H1 (cell line): ENCODE data around the gene REG1A. TPM values are rescaled to one million over a fixed set of nuclear protein-coding genes. Genes with fewer than 3 reads are reported as not detected.

Experiments
- CTCF ChIA-PET: fragments of 300-600 bp; sonication (Branson Sonifier 250); formaldehyde crosslinking; loops from one replicate; lab custom pipeline; 2021; ENCODE audit not compliant: partially characterized antibody; lab: Charles Lee
- POLR2A ChIA-PET: fragments of 300-600 bp; sonication (Branson Sonifier 250); formaldehyde crosslinking; loops from one replicate; lab custom pipeline; 2021; ENCODE audit warnings: inconsistent platforms; ENCODE audit not compliant: partially characterized antibody; lab: Charles Lee
- DNase-seq, 2 experiments: peaks; one replicate each; pipeline versions ENCODE4 v3.0.0 to v3.0.0-alpha.2; 2010 to 2022; ENCODE audit warnings: low spot score in 2 of 2, low read depth in 1 of 2, mixed read lengths in 1 of 2
- FAIRE-seq: peaks from 2 replicates; lab custom pipeline; 2011; peaks lifted over from hg19 to GRCh38; lab: Jason Lieb, UNC
- H2AFZ ChIP-seq: 2 replicates; pipeline ENCODE4 v1.8.1; 2012; ENCODE audit warnings: low read length, inconsistent platforms
- H2AK5ac ChIP-seq: 2 replicates; pipeline ENCODE4 v1.6.1; 2013; ENCODE audit warnings: low read depth, low read length
- H2BK120ac ChIP-seq: replicated peaks from 2 replicates; pipeline ENCODE3; 2013; ENCODE audit warnings: low read depth, low read length, inconsistent platforms
- H2BK12ac ChIP-seq: 2 replicates; pipeline ENCODE4 v1.6.1; 2013; ENCODE audit warnings: low read depth, low read length
- H2BK15ac ChIP-seq: 2 replicates; pipeline ENCODE4 v1.6.1; 2013; ENCODE audit warnings: low read length
- H2BK20ac ChIP-seq: 2 replicates; pipeline ENCODE4 v1.6.1; 2013; ENCODE audit warnings: low read length
- H2BK5ac ChIP-seq: 2 replicates; pipeline ENCODE4 v1.6.1; 2013; ENCODE audit warnings: low read depth, low read length
- H3K14ac ChIP-seq: 2 replicates; pipeline ENCODE4 v1.6.1; 2013; ENCODE audit warnings: inconsistent platforms; ENCODE audit not compliant: insufficient read length
- H3K18ac ChIP-seq: 2 replicates; pipeline ENCODE4 v1.6.1; 2013; ENCODE audit warnings: low read length; ENCODE audit errors: extremely low read depth
- H3K23ac ChIP-seq: 2 replicates; pipeline ENCODE4 v1.6.1; 2013; ENCODE audit warnings: inconsistent platforms; ENCODE audit not compliant: insufficient read length
- H3K23me2 ChIP-seq: 2 replicates; pipeline ENCODE4 v1.6.1; 2013; ENCODE audit warnings: low read depth, low read length
- H3K27ac ChIP-seq: 2 replicates; pipeline ENCODE4 v1.6.1; 2011; ENCODE audit warnings: low read depth, low read length, inconsistent platforms
- H3K27me3 ChIP-seq, 4 experiments: replicated peaks in 1 of 4; 1 replicate in 1 of 4; 2 replicates in 3 of 4; pipeline versions ENCODE4 v1.6.1 to v1.8.1; 2011 to 2013; ENCODE audit warnings: low read length in 3 of 4, mild to moderate bottlenecking in 3 of 4, inconsistent platforms in 2 of 4, mixed read lengths in 2 of 4, moderate library complexity in 1 of 4; ENCODE audit not compliant: control insufficient read depth in 3 of 4, insufficient read depth in 3 of 4; ENCODE audit errors: extremely low read depth in 1 of 4
- H3K36me3 ChIP-seq, 4 experiments: 2 replicates each; pipeline versions ENCODE4 v1.6.1 to v1.8.1; 2011 to 2013; ENCODE audit warnings: mild to moderate bottlenecking in 4 of 4, low read length in 3 of 4, moderate library complexity in 2 of 4, control low read depth in 1 of 4, inconsistent platforms in 1 of 4; ENCODE audit not compliant: insufficient read depth in 4 of 4, control insufficient read depth in 2 of 4
- H3K4ac ChIP-seq: replicated peaks from 2 replicates; pipeline ENCODE3; 2013; ENCODE audit warnings: low read length, low read depth, mixed read lengths, inconsistent platforms; ENCODE audit not compliant: insufficient read length
- H3K4me1 ChIP-seq, 4 experiments: replicated peaks in 1 of 4; 1 replicate in 1 of 4; 2 replicates in 3 of 4; pipeline versions ENCODE4 v1.6.1 to v1.8.1; 2011 to 2013; ENCODE audit warnings: low read length in 3 of 4, inconsistent platforms in 2 of 4, mixed read lengths in 1 of 4; ENCODE audit not compliant: insufficient read depth in 4 of 4, control insufficient read depth in 3 of 4
- H3K4me2 ChIP-seq, 2 experiments: 2 replicates each; pipeline versions ENCODE4 v1.6.1 to v1.8.1; 2011 to 2013; ENCODE audit warnings: low read depth in 2 of 2, low read length in 2 of 2, control low read depth in 1 of 2, inconsistent platforms in 1 of 2, mild to moderate bottlenecking in 1 of 2; ENCODE audit not compliant: insufficient read depth in 1 of 2
- H3K4me3 ChIP-seq, 4 experiments: fragments of 200-600, 300-600 bp in 1 of 4; sonication (generic), shearing (Covaris generic), sonication (Bioruptor Twin) in 1 of 4; 2 replicates each; pipeline versions ENCODE4 v1.5.1 to v1.8.1; 2011 to 2016; ENCODE audit warnings: low read length in 4 of 4, low read depth in 3 of 4, control low read depth in 2 of 4, inconsistent platforms in 2 of 4, mild to moderate bottlenecking in 2 of 4, mixed read lengths in 1 of 4, moderate library complexity in 1 of 4; ENCODE audit not compliant: insufficient read depth in 2 of 4; ENCODE audit errors: extremely low read depth in 1 of 4
- H3K56ac ChIP-seq: replicated peaks from 2 replicates; pipeline ENCODE3; 2013; ENCODE audit warnings: low read depth, mild to moderate bottlenecking, mixed read lengths, low read length, inconsistent platforms; ENCODE audit not compliant: insufficient read length
- H3K79me1 ChIP-seq: 2 replicates; pipeline ENCODE4 v1.6.1; 2013; ENCODE audit warnings: low read depth, low read length, control low read depth
- H3K79me2 ChIP-seq, 2 experiments: 2 replicates each; pipeline versions ENCODE4 v1.6.1 to v1.8.1; 2012 to 2013; ENCODE audit warnings: low read length in 2 of 2, mild to moderate bottlenecking in 2 of 2, inconsistent platforms in 1 of 2; ENCODE audit not compliant: insufficient read depth in 2 of 2, control insufficient read depth in 1 of 2
- H3K9ac ChIP-seq, 4 experiments: replicated peaks in 1 of 4; 1 replicate in 1 of 4; 2 replicates in 3 of 4; pipeline versions ENCODE4 v1.6.1 to v1.8.1; 2011 to 2013; ENCODE audit warnings: low read depth in 3 of 4, low read length in 3 of 4, control low read depth in 2 of 4, mild to moderate bottlenecking in 2 of 4, moderate library complexity in 2 of 4, inconsistent platforms in 1 of 4; ENCODE audit errors: extremely low read depth in 1 of 4
- H3K9me3 ChIP-seq, 2 experiments: 2 replicates each; pipeline versions ENCODE4 v1.6.1 to v1.8.1; 2012 to 2013; ENCODE audit warnings: mild to moderate bottlenecking in 2 of 2, moderate library complexity in 2 of 2, control low read depth in 1 of 2, inconsistent platforms in 1 of 2, low read depth in 1 of 2, low read length in 1 of 2, mixed read lengths in 1 of 2; ENCODE audit not compliant: insufficient read depth in 2 of 2
- H4K20me1 ChIP-seq, 2 experiments: replicated peaks in 1 of 2; 2 replicates each; pipeline versions ENCODE3 to v1.8.1; 2011 to 2013; ENCODE audit warnings: inconsistent platforms in 2 of 2, low read length in 2 of 2, mild to moderate bottlenecking in 1 of 2; ENCODE audit not compliant: insufficient read depth in 2 of 2, control insufficient read depth in 1 of 2
- H4K5ac ChIP-seq: 2 replicates; pipeline ENCODE4 v1.6.1; 2013; ENCODE audit warnings: low read length, low read depth, mixed read lengths, inconsistent platforms; ENCODE audit not compliant: insufficient read length
- H4K8ac ChIP-seq: 2 replicates; pipeline ENCODE4 v1.8.0; 2013; ENCODE audit warnings: mild to moderate bottlenecking, moderate library complexity, low read length, inconsistent platforms; ENCODE audit not compliant: insufficient read depth; ENCODE audit errors: extremely low read depth
- H4K91ac ChIP-seq: replicated peaks from 2 replicates; pipeline ENCODE3; 2013; ENCODE audit warnings: low read length, mixed read lengths, inconsistent platforms; ENCODE audit not compliant: insufficient read length
- BRCA1 ChIP-seq: IDR thresholded peaks from 2 replicates; pipeline ENCODE4 v1.6.1; 2012; ENCODE audit warnings: low read depth, low read length, improper control_type of control experiment
- JUND ChIP-seq: IDR thresholded peaks from 2 replicates; pipeline ENCODE4 v1.6.1; 2011; ENCODE audit warnings: mild to moderate bottlenecking, improper control_type of control experiment, low read length
- RBBP5 ChIP-seq: IDR thresholded peaks from 2 replicates; pipeline ENCODE4 v1.7.1; 2012; ENCODE audit warnings: low read depth, mild to moderate bottlenecking, inconsistent platforms, low read length, moderate library complexity, borderline replicate concordance
- TAF7 ChIP-seq: optimal IDR thresholded peaks from 2 replicates; pipeline ENCODE3; 2011; ENCODE audit warnings: low read depth, mild to moderate bottlenecking, inconsistent platforms, low read length, moderate library complexity, borderline replicate concordance
- WGBS, 2 experiments: shearing (Covaris generic) in 1 of 2; methylation state at CpG; one replicate each; pipeline versions ENCODE4 v1.1.6 to v1.1.7; 2013 to 2015; ENCODE audit warnings: low lambda C conversion rate in 2 of 2, mixed read lengths in 2 of 2, inconsistent platforms in 1 of 2, low coverage in 1 of 2, missing lambda C conversion rate in 1 of 2; ENCODE audit not compliant: insufficient replicate concordance in 2 of 2, insufficient coverage in 1 of 2, insufficient read length in 1 of 2; ENCODE audit errors: extremely low coverage in 1 of 2, missing lambda C conversion rate in 1 of 2; 5-methylcytosine and 5-hydroxymethylcytosine counted together
- polyA plus RNA-seq, 7 experiments: library from polyadenylated mRNA; depleted of rRNA in 3 of 7; stranded (reverse) in 5 of 7; unstranded in 2 of 7; fragments of >200 nt in 5 of 7; fragments of 200-250 nt in 2 of 7; gene quantifications; 1 replicate in 5 of 7; 2 replicates in 1 of 7; 4 replicates in 1 of 7; pipeline versions ENCODE4 v1.2.1 to v1.2.3, GENCODE V29; 2011 to 2013; ENCODE audit warnings: missing spikeins in 2 of 7, mixed read lengths in 2 of 7
- total RNA-seq: library from RNA; stranded (reverse); fragmentation: NEBNext Ultra II Directional; extraction: Animal tissue kit (Norgen Biotek cat#: 25700); gene quantifications from 2 replicates; pipeline ENCODE4 v1.2.1, GENCODE V29; 2021

Gene REG1A
- total and polyA plus RNA-seq, 2 of the 8 experiments (the other 6 are each of a cell fraction or from before 2014, with no cell fraction given): not detected

DNA sequence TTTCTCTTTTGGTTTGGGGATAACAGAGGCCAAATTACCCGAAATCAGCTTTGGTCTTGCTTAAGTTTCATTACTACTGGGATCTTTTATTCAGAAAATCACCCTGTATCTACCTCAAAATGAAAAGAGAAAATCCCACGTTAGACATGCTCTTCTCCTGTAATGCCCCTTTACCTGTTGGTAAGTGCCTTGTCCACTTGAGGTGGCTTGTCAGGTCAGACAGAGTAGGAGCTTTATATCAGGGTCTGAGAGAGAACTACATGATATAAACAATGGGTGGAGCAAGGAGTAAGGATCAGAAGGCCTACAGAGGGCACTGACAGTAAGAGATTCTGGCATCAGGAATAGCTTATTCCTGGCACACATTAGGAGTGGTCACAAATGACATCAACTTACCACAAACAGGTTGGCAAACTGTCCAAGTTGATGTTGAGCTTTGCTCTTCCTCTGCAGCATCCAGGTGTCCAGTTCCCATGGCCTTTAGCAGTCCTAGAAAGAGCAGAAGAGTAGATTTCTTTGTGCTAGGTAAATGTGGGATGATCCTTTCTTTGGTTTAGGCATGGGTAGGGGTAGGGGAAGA, 32.4 kb upstream of the REG1A start, which contains the start of gene REG1B:
Gene REG1B, minus strand, starts transcription at position 209 of the 580 bp plus-strand sequence. CDS start 381 bp downstream, outside the sequence.
- Histone ChIP-seq H2BK120ac (no peak within 1 kb of the TSS), H3K56ac (no peak within 1 kb of the TSS), H2BK5ac (no peak within 1 kb of the TSS), H3K4me1 (0 out of 7 replicates have a peak, but pooled peaks cover 0 to 3% (median 1%) of the 10 kb centered on the region in 4 experiments), H3K9ac (no peak within 1 kb of the TSS), H3K79me1 (no peaks in the 10 kb centered on the region), H3K23me2 (no peaks in the 10 kb centered on the region), H3K18ac (no peak within 1 kb of the TSS), H3K9me3 (0 out of 4 replicates have a peak, but pooled peaks cover 0 to 2% of the 10 kb centered on the region in 2 experiments), H2BK20ac (no peak within 1 kb of the TSS), H3K79me2 (no peaks in the 10 kb centered on the region), H4K5ac (no peak within 1 kb of the TSS), H2AK5ac (no peak within 1 kb of the TSS), H2BK15ac (no peak within 1 kb of the TSS), H4K20me1 (no peaks in the 10 kb centered on the region), H2AFZ (no peak within 1 kb of the TSS), H3K4ac (no peak within 1 kb of the TSS), H3K36me3 (no peaks in the 10 kb centered on the region), H3K27me3 (no peaks in the 10 kb centered on the region), H3K27ac (no peak within 1 kb of the TSS), H3K4me3 (no peak within 1 kb of the TSS), H3K23ac (no peak within 1 kb of the TSS), H4K8ac (no peak within 1 kb of the TSS), H2BK12ac (no peak within 1 kb of the TSS), H3K14ac (no peak within 1 kb of the TSS), H4K91ac (no peak within 1 kb of the TSS), H3K4me2 (no peak within 1 kb of the TSS)
- no peak for FAIRE-seq
- no peak for DNase-seq
- WGBS, 2 experiments: 94% methylated on average over 2 of the region's 2 CpGs; no CpG with 5 or more reads in 1 of the 2 experiments
- ChIA-PET CTCF (interaction anchor here (1.3 to 1.9 kb wide), 3 partner anchors 11 to 767 kb away, joined by 3 to 6 read pairs (median 5); no protein-coding TSS in a partner anchor), POLR2A (no interaction called here)
- no peak for TF ChIP-seq RBBP5
- no peak for TF ChIP-seq TAF7
- no peak for TF ChIP-seq BRCA1
- TF ChIP-seq JUND: no peak
